Urinary bladder (tissue), 4 donors: Measurements from ENCODE around the gene MAP7D2. TPM values are rescaled to one million over a fixed set of nuclear protein-coding genes. Genes with fewer than 3 reads are reported as not detected.
"Not testable (repeated sequence)": the region's sequence is repeated elsewhere in the genome, so short reads cannot be mapped to it uniquely, and the experiment has no call there.

ENCODE experiments used
- DNase-seq: peaks from one replicate; pipeline ENCODE4 v3.0.0-alpha.2; 2015; ENCODE audit errors: extremely low spot score
- H3K27ac ChIP-seq: one replicate; pipeline ENCODE4 v1.5.1; 2013; ENCODE audit warnings: low read depth, mild to moderate bottlenecking, moderate library complexity
- H3K36me3 ChIP-seq: one replicate; pipeline ENCODE4 v1.6.1; 2013; ENCODE audit warnings: mild to moderate bottlenecking, moderate library complexity; ENCODE audit not compliant: insufficient read depth
- H3K4me1 ChIP-seq: one replicate; pipeline ENCODE4 v1.6.1; 2013; ENCODE audit warnings: mild to moderate bottlenecking, moderate library complexity; ENCODE audit not compliant: insufficient read depth
- H3K4me3 ChIP-seq: one replicate; pipeline ENCODE4 v1.5.1; 2013; ENCODE audit warnings: low read depth, low read length
- whole genome bisulfite sequencing: extraction: QIAGEN DNeasy Blood & Tissue Kit; methylation state at CpG from one replicate; pipeline ENCODE4 v1.1.7; 2013; 5-methylcytosine and 5-hydroxymethylcytosine counted together
- polyA plus RNA-seq: library from polyadenylated mRNA; stranded (reverse); fragments of 200-250 nt; gene quantifications from one replicate; pipeline ENCODE4 v1.2.3, GENCODE V29; 2013
- total RNA-seq: library from RNA; depleted of rRNA; stranded (reverse); fragments of >200 nt; gene quantifications from one replicate; pipeline ENCODE4 v1.2.3, GENCODE V29; 2014
- donor health status: healthy with polysubstance abuse.
- donor health status: healthy.

MAP7D2 gene
- 0.21 TPM for total RNA-seq
- polyA plus RNA-seq, result 0.46 TPM

DNA sequence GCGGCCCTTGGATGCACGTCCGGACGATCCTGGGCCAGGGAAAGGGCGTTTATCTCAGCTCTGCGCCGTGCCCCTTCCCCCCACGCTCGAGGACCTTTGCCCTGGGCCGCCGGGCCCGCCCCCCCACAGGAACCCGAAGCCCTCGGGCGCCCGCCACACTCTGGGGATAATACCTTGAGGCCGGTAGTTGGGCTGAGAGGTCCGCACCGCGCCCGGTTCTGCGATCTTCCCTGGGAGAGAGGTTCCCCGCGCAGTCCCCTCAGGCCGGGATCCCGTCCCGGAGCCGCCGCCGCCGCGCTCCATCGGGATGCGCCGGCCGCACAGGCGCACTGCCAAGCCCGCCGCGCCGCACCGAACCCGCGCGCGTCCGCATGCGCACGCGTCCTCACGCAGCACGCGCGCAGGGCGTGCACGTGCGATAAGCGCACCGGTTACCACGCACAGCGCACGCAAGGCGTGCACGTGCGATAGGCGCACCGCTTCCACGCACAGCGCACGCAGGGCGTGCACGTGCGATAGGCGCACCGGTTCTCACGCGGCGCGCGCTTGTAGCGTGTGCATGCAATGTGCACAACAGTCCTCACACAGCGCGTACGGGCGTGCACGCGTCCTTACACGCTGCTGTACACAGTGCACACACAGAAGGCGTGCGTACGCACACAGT, at the start of gene MAP7D2:
Gene MAP7D2, minus strand, starts transcription at position 331 of the 664 bp plus-strand sequence. Its CDS starts 28 bp downstream, at position 303.
- no peaks in the 10 kb centered on the region for H3K4me1 ChIP-seq
- H3K27ac ChIP-seq, result no peak within 1 kb of the TSS
- H3K36me3 ChIP-seq, result no peaks in the 10 kb centered on the region
- no peak for DNase-seq
- 14% methylated on average over 91 of the region's 91 CpGs for WGBS
- peak within 1 kb of the TSS; percentile 21 for H3K4me3 ChIP-seq

DNA sequence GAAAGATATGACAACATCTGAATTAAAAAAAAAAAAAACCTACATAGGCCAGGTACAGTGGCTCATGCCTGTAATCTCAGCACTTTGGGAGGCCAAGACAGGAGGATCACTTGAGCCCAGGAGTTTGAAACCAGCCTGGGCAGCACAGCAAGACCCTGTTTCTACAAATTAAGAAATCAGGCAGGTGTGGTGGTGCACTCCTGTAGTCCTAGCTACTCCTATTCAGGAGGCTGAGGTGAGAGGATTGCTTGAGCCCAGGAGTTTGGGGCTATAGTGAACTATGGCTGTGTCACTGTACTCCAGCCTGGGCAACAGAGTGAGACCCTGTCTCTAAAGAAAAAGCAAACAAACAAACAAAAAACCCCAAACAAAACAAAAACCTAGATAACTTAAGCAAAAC, 45.8 kb upstream of the MAP7D2 start:
- not testable (repeated sequence) for DNase-seq, H3K4me3 ChIP-seq, H3K36me3 ChIP-seq, H3K4me1 ChIP-seq, H3K27ac ChIP-seq

DNA sequence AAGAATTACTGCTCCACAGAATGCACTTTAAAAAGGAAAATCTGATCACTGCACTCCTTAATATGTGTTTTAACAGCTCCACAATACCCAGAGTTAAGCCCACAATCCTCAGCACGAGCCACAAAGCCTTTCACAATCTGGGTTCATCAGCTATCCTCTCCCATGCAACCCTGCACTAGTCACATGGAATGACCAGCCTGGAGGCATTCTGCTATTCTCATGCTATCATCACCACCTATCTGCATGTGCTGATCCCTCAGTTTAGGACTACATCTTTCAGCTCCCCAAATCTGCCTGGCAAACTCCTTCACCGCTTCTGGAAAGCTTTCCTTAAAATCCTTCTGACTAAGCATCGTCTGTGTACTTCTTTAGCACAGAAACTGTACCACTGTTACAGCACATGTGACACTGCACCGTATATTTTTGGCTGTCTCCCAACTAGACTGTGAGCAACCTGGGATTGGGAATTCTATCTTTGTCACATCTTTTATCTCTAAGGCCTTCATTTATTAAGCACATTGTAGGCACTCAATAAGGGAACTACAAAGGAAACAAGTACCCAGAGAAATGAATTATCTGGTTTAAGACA, 43.2 kb upstream of the MAP7D2 start:
- Histone ChIP-seq H3K27ac (no peak overlapping the region), H3K36me3 (peaks cover 2% of the 10 kb centered on the region), H3K4me1 (no peaks in the 10 kb centered on the region), H3K4me3 (no peak overlapping the region)
- DNase-seq, result no peak
- WGBS, result 76% methylated on average over 4 of the region's 4 CpGs

DNA sequence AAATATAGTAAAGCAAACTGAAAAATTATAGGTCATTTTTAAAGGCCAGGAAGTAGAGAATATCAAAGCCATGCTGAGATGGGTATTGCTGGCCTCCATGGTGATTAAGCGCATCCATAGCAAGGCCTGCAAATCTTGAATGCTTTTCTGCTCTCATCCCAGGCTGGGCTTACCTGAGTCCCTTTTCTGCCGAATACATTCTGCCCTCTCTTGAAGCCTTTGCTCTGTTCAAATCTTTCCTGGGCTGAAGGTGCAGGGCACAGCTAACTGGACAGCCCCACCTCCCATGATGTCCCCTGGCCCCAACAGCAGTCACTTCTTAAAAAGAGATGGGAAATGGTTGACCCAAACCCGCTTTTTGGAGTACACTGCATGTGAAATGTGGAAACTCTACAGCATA, 35.0 kb upstream of the MAP7D2 start:
- Histone ChIP-seq H3K4me1 (no peaks in the 10 kb centered on the region), H3K4me3 (no peak overlapping the region), H3K36me3 (peaks cover 2% of the 10 kb centered on the region), H3K27ac (no peak overlapping the region)
- 95% methylated on average over 3 of the region's 3 CpGs for WGBS
- DNase-seq, result no peak

DNA sequence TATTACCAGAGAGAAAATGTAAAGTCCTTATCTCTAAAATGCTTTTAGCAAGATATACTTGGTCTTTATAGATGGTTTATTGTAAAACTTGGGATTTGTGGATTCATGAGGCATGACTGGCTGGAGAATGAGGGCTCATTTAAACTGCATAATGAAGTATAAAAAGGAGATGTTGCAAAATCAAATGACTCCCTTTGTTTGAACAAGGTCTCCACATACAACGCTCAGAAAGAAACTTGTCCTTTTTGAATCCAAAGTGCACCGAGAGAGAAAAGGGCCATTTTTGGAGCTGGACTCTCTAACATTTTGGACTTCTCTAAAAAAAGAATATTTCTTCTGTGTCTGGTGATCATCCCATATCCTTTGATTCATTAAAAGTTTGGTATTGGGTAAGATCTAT, 32.6 kb upstream of the MAP7D2 start:
- DNase-seq, result no peak
- Histone ChIP-seq H3K4me1 (no peaks in the 10 kb centered on the region), H3K4me3 (no peak overlapping the region), H3K27ac (no peak overlapping the region), H3K36me3 (no peaks in the 10 kb centered on the region)
- 63% methylated on average over 2 of the region's 2 CpGs for WGBS

DNA sequence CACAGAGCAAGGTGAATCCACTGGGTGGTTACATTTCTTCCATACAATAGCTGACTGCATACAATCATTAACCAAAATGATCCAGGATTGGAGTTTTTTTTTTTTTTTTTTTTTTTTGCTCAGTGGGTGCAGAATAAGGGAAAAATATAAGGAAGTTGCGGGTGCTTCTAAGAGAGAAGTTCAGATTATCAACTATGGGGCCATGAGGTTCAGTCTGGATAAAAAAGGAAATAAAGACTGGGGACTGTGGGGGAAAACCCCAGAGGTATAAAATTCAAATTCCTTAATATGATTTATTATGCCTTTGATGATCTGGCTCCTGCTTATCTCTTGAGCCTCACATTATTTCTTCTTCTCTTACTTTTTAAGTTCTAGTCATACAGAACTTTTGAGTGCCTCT, 30.9 kb upstream of the MAP7D2 start:
- H3K27ac ChIP-seq, result no peak overlapping the region
- H3K36me3 ChIP-seq, result no peaks in the 10 kb centered on the region
- H3K4me3 ChIP-seq, result no peak overlapping the region
- no peaks in the 10 kb centered on the region for H3K4me1 ChIP-seq
- DNase-seq, result no peak
- 86% methylated on average over 1 of the region's 1 CpG for WGBS

DNA sequence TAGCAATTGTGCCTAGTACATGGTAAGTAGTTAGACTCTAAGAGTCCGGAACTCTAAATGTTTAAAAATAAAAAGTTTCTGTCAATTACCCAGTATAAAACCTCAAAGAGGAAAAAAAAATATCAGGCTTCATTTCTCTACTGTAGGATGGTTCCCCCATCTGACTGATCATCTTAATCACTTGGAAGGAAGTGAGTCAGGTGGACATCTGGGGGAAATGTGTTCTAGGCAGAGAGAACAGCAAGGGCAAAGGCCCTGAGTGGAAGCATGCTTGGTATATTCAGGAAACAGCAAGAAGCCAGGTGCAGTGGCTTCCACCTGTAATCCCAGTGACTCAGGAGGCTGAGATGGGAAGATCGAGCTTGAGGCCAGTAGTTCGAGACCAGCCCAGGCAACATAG, 27.8 kb upstream of the MAP7D2 start:
- Histone ChIP-seq H3K36me3 (no peaks in the 10 kb centered on the region), H3K4me1 (no peaks in the 10 kb centered on the region), H3K27ac (no peak overlapping the region), H3K4me3 (no peak overlapping the region)
- 80% methylated on average over 3 of the region's 3 CpGs for WGBS
- DNase-seq, result no peak

DNA sequence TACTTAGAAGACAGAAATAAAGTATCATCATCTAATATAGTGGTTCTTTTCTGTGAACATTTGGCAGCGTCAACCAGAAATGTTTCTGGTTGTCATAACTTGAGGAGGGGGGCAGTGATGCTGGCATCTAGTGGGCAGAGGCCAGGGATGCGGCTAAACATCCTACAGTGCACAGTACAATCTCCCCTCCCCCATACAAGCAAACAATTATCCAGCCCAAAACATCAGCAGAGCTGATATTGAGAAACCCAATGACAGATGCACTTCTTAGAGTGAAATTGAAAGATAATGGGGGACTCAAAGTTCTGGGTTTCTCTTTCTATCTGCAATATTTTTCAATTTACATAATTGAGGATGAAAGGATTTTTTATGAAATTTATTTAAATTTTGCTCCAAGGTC, 26.9 kb upstream of the MAP7D2 start:
- 61% methylated on average over 2 of the region's 2 CpGs for WGBS
- no peak overlapping the region for H3K4me3 ChIP-seq
- no peaks in the 10 kb centered on the region for H3K4me1 ChIP-seq
- H3K27ac ChIP-seq, result no peak overlapping the region
- H3K36me3 ChIP-seq, result no peaks in the 10 kb centered on the region
- DNase-seq, result no peak

DNA sequence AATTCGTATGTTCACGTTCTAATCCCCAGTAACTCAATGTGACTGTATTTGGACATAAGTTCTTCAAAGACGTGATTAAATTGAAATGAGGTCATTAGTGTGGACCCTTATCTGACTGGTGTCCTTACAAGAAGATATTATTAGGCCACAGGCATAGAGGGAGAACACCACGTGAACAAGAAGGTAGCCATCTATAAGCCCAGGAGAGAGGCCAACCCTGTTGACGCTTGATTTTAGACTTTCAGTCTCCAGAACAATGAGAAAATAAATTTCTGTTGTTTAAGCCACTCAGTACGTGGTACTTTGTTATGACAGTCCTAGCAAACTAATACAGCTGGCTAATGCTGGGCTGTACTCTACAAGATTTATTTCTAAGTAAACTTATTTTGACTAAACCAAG, 26.4 kb upstream of the MAP7D2 start:
- Histone ChIP-seq H3K36me3 (no peaks in the 10 kb centered on the region), H3K4me3 (no peak overlapping the region), H3K27ac (no peak overlapping the region), H3K4me1 (no peaks in the 10 kb centered on the region)
- DNase-seq, result no peak
- 53% methylated on average over 6 of the region's 6 CpGs for WGBS

DNA sequence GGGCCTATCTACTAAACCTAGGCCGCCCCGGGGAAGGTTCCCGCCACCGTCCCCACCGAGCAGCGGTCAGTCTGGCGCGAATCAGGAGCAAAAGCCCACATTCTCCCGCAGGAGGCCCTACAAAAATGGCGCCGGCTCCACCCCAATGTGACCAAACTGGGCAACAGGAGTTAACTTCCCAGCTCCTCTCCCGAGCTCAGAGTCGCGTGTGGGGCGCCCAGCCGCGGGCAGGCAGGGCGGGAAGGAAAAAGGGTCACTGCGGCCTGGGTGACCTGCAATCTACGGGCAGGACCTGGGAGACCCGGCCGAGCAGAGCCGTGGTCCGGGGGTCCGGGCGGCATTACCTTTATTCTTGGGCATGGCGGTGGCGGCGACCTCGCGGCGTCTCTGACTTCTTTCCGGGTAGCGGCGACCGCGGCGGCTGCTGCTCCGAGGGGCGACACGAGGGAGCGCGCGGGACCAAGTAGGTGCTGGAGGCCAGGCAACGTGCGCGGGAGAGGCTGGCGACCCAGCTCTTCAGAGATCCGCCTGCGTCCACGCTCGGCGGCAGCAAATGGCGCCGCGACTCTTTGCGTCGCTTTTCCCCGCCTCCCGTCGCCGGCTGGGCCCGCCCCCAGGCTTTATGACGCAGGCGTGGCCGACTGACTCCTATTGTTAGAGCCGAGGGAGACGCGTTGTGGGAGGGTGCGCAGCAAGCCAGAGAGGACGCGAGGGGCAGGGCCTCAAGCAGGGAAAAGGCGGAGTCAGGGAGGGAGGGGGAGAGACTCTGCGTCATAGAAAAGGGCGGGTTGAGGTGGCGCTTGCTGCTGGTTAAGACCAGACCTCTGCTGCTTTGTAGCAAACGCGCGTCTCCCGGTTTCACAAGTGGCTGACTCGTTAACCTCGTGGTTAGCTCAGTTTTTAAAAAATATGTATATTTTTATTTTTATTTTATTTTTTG, 24.8 kb upstream of the MAP7D2 start, which contains the start of gene EIF1AX:
Gene EIF1AX, minus strand, starts transcription at position 558 of the 940 bp plus-strand sequence. Its CDS starts 198 bp downstream, at position 360.
- Histone ChIP-seq H3K36me3 (no peaks in the 10 kb centered on the region), H3K27ac (peak within 1 kb of the TSS; percentile 68), H3K4me3 (peak within 1 kb of the TSS; percentile 70), H3K4me1 (no peaks in the 10 kb centered on the region)
- 1% methylated on average over 70 of the region's 82 CpGs for WGBS
- DNase-seq, result peak; percentile 91

DNA sequence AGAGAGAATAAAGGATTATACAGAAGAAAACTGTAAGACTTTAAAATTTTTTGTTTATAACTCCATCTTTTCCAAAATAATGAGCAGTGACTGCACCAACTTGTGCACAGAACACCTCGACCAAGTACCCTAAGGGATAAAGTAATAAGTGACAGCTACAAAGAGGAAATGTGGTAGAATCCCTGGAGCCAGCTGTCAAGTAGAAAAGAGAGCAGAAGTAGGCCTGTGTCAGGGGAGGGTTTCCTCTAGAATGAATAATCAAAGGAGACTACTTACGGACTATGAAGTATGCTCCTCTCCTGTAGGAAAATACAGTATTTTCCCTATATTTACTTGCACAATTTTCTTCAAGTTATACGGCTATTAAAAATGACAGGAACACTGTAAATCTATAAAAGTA, 23.7 kb upstream of the MAP7D2 start:
- no peak for DNase-seq
- Histone ChIP-seq H3K36me3 (no peaks in the 10 kb centered on the region), H3K4me1 (no peaks in the 10 kb centered on the region), H3K4me3 (peak overlapping the region; percentile 14), H3K27ac (no peak overlapping the region)
- WGBS, result 3% methylated on average over 3 of the region's 3 CpGs

DNA sequence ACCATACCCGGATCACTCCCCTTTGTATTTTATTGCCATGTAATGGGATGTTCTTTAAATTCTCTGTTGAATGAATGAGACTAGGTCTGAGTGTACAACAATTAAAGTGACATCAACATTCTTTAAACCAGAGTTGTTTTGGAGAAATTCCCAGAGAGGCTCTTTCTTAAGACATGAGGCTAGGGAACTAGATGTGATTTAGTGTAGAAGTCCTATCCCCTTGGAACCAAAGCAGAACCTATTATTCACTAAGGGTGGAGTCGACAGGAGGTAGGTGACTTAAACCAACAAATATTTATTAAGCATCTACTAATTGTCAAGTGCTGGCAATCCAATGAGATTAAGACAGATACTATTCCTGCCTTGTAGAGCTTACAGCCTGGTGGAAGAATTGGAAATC, 23.3 kb upstream of the MAP7D2 start:
- H3K27ac ChIP-seq, result no peak overlapping the region
- 35% methylated on average over 2 of the region's 2 CpGs for whole genome bisulfite sequencing
- no peak for DNase-seq
- H3K36me3 ChIP-seq, result no peaks in the 10 kb centered on the region
- H3K4me1 ChIP-seq, result no peaks in the 10 kb centered on the region
- peak overlapping the region; percentile 14 for H3K4me3 ChIP-seq

DNA sequence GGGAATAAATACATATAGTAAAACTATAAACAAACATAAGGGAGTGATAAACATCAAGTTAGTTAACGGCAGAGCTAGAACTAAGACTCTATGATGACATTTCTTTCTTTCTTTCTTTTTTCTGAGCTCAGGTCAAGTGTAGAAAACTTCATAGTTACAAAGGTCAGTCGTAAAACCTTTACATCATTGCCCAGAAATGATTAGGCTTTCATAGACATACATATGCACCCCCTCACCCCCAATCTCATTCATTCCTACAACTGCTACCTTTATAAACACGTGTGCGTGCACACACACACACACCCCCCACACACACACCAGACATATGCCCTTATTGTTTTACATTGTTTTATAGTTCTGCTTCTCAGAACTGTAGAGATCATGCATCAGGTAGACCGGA, 19.2 kb upstream of the MAP7D2 start:
- Histone ChIP-seq H3K4me3 (no peak overlapping the region), H3K4me1 (no peaks in the 10 kb centered on the region), H3K36me3 (peaks cover 2% of the 10 kb centered on the region), H3K27ac (no peak overlapping the region)
- WGBS, result 72% methylated on average over 5 of the region's 5 CpGs
- DNase-seq, result no peak

DNA sequence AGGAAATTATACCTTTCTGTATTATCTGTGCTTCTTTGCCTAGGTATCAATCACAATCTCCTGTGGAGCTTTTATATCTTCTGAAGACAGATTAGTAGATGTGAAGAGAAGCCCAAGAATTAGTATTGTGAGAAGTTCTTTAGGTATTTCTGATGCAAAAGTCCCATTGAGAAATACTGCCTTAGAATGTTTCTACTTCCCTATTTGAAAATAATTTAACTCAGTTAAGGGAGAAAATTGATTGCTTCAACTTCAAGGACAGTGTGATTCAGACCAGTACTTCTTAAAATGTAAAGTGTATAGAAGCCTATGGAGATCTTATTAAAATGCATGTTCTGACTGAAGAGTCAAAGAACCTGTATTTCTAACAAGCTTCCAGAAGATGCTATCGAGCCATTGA, 16.0 kb upstream of the MAP7D2 start:
- 85% methylated on average over 1 of the region's 1 CpG for WGBS
- H3K4me3 ChIP-seq, result no peak overlapping the region
- H3K36me3 ChIP-seq, result peaks cover 2% of the 10 kb centered on the region
- no peak overlapping the region for H3K27ac ChIP-seq
- H3K4me1 ChIP-seq, result no peaks in the 10 kb centered on the region
- no peak for DNase-seq
